Neural progenitor cell (in vitro differentiated cells): ENCODE data around the gene PTPRK.

Experiments
- CTCF ChIP-seq: fragments of 200-600 bp; sonication (generic); IDR thresholded peaks from 2 replicates; pipeline ENCODE4 v1.5.1; 2017; ENCODE audit warnings: antibody characterized with exemption, mild to moderate bottlenecking
- EZH2 ChIP-seq: fragments of 200-600 bp; sonication (generic); IDR thresholded peaks from 2 replicates; pipeline ENCODE4 v1.6.1; 2017; ENCODE audit warnings: antibody characterized with exemption, mild to moderate bottlenecking, moderate library complexity
- EZH2phosphoT487 ChIP-seq: fragments of 200-600 bp; sonication (generic); IDR thresholded peaks from 2 replicates; pipeline ENCODE4 v1.6.1; 2017; ENCODE audit warnings: antibody characterized with exemption

- TF ChIP-seq CTCF (no peak), EZH2 (no peak), EZH2phosphoT487 (no peak)
Observed at GRCh38 chr6:128252341-128253176, 267.8 kb downstream of the PTPRK start.
